ENCODE data around the gene TMEM271.

TMEM271 gene

DNA sequence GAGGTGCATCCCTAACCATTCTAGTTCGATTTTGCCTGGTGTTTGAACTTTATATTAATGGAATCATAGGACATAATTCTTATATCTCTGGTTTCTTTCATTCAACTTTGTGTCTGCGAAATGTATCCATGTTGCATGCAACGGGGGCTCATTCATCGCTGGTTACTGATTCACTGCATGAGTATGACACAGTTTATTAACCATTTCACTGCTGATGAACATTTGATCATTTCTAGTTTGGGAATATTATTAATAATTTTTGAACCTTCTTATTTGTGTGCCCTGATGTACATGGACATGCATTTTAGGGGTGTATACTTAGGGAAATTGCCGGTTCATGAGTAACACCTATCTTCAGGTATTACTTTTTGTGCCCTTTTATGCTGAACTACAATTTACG lies 5.1 kb upstream of the TMEM271 start:
- DNase-seq (ENCODE audit: low spot score): no peak

DNA sequence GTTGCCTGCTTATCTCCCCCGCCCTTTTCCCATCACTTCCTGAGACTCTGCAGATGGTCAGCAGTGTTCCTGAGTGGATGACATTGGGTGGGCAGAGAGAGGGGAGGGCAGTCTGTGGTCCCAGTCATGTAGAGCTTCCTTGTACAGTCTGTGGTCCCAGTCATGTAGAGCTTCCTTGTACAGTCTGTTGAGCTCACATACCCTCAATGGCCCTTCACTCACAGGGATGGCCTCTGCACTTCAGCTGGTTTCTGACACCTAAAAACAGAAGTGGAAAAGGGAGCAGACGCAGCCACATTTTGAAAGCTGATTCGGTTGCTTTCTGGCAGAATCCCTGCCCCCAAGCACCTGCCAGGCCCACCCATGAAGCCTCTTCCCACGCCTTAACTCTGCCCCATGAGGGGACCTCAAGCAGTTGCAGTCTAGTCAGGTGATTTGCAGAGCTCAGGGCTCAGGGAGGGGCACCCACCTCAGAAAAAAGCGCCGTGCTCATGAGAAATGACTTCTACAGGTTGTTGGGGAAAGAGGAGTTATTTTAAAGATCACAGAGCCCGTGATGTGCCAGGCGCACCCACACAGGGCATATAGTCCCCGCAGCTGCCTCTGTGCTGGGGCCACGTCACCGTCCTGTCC lies 3.6 kb upstream of the TMEM271 start:
- no peak for DNase-seq (ENCODE audit: low spot score)

DNA sequence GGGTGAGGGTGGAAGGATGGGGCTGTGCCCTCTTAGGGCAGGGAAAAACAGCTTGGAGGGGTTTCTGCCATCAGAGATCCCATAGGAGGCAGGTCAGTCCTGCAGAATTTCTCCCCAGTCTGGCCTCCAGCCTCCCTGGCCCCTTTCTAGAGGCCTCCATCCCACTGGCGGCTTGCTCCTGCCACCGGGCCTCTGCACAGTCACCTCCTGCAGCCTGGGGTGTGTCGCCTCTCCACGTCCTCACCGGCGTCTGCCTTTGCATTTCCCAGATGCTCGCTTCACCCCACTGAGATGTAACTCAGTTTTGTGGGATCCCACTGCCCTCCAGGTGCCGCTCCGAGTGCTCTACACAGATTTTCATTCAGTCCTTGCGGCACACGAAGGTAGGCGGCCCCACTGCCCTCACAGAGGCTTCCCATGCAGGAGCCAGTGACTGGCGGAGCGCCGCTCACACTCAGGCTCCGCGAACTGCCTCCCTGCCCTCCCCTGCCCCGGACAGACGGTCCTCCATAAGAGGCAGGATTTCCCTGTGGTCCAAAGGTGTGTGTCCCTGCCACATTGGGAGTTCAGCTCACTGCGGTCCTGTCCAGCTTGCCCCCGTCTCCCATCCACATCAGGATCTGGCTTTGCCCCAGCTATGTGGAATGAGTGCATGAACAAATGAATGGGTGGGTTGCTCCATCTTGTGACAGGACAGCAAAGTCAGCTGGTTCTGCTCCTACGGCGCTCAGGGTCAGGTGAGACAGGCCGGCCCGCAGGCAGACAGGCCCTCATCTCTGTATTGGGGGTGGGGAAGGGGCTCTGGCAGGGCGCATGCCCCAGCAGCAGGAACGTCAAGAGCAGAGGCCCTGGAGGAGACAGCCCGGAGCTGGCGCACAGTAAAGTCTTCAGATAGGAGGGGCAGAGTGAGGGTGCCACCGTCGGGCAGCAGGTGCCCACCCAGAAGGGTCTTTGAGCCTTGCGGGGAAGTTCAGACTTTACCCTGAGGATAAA lies 2.7 kb upstream of the TMEM271 start:
- DNase-seq (ENCODE audit: low spot score): no peak

DNA sequence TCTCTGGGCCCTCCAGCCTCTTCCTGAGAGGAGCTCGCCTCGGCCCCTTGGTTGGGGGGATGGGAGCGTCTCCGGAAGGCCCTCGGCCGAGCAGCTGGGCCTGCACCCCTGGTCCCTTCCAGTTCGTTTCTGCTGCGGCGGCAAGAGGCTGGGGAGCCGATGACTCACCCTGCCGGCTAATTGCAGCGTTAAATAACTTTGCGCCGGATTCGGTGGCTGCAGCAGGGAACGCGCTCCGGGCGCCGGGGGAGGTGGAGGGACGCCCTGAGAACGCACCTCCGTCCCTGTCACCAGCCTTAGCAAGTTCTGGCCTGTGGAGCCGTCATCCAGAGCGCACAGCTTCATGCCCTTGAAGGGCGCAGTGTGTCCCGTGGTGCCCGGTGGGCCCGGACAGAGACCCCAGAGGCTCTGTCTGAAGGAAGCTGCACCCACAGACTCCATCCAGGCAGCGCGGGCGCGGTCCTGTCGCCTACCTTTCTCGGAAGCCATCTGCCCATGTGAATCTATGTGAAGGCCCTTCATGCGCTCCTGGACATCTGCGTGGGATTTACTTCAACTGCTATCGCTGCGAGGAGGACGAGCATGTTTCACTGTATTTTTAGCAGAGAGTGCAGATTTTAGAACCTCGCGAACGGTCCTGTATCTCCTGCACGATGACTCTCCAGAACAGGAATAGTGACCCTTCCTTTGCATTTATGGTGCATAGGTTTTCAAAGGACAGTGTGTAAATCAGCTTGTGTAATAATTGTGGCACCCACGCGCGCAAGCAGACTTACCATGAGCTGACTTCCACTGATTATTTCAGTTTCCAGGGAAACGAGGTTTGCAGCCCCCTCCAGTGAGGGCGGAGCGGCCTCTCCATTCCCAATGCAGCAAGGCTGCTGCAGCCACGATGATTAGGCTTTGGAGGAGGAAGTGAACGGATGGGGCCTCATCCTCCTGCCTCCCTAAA lies 1.7 kb upstream of the TMEM271 start:
- DNase-seq (ENCODE audit: low spot score): peak; percentile 44

DNA sequence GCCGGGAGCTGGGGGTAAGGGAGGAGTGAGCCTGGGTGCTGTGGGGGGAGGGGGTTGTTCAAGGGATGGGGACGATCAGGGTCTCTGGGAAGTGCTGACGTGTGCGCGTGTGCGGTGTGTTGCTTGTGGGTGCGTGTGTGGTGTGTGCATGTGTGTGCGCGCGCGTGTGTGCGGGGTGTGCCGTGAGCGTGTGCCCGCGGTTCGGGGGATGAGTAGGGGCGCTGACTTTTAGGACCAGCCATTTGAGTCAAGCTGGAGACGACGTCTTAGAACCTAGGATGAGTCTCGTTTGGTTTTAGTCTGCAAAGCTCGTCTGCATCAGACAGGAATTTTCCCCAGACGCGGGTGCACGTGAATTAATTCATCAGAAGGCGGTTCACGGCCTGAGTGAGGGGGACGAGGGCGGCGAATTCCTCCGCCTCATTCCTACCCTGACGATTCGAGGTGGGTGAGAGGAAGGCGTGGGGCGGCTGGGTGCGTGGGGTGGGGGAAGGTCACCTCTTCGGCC lies 950 bp upstream of the TMEM271 start:
- DNase-seq (ENCODE audit: low spot score): peak; percentile 56

DNA sequence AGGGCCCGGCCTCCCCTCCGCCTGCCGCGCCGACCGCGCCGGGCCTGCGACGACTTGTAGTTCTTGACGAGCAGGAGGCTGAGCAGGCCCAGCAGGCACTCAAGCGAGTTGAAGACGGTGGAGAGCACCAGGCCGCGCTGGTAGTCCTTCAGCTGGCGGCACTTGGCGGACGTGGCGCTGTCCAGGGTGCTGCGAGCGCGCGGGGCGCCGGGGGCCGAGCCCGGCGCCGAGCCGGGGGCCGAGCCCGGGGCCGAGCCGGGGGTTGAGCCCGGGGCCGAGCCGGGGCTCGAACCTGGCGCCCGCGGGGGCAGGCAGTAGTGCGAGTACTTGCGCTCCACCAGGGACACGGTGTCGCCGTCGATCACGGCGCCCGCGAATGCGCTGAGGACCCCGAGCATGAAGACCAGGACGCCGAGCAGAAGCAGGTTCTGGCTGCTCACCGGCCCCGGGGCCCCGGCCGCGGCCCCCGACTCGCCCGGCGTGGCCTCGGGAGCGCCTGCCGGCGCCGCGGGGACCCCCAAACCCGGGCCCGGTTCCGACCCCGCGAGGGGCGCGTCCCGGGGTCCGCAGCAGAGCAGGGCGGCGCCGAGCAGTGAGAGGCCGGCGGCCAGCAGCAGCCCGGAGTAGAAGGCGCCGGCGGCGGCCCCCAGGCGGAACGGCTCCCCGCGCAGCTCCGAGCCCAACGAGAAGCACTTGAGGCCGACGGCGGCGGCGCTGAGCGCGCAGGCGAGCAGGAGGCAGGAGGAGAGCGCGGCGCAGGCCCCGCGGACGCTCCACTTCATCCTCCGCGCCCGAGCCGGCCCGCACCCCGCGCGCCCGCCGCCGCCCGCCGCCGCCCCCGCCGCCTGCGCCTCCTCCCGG lies 584 bp downstream of the TMEM271 start:
- no peak for DNase-seq (ENCODE audit: low spot score)

DNA sequence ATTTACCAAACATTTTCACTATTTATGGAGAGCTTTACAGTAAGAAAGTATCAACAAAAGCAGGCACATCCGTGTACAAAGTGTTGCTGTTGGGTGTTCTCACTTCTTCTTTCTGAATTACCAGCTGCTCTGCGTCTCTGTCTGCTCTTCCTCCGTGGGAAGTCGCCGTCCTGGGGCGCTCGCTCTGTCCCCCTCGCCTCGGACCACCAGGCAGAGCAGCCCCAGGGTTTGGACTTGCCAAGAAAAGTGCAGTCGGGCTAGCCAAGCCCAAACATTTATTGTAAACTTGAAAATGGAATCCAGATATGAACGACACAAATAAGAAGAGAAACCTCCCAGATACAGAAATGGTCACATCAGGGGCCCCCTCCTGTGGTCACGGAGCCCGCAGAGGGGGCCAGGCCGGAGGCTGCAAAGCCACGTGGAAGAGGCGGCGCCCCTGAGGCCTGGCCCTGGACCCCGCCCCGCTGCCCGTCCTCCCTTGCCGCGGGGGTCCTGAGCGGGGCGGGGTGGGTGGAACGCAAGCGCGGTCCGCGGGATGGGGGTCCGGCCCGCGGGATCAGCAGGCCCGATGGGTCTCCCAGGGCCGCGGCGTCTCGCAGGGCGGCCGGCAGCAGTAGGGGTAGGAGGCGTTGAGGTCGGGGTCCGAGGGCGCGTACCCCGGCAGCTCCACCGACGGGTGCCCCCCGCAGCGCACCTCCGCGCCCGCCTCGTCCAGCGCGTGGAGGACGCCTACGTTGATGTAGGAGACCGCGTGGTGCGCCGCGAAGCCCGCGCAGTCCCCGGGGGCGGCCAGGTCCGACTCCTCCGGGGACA lies 1.5 kb downstream of the TMEM271 start:
- no peak for DNase-seq (ENCODE audit: low spot score)

DNA sequence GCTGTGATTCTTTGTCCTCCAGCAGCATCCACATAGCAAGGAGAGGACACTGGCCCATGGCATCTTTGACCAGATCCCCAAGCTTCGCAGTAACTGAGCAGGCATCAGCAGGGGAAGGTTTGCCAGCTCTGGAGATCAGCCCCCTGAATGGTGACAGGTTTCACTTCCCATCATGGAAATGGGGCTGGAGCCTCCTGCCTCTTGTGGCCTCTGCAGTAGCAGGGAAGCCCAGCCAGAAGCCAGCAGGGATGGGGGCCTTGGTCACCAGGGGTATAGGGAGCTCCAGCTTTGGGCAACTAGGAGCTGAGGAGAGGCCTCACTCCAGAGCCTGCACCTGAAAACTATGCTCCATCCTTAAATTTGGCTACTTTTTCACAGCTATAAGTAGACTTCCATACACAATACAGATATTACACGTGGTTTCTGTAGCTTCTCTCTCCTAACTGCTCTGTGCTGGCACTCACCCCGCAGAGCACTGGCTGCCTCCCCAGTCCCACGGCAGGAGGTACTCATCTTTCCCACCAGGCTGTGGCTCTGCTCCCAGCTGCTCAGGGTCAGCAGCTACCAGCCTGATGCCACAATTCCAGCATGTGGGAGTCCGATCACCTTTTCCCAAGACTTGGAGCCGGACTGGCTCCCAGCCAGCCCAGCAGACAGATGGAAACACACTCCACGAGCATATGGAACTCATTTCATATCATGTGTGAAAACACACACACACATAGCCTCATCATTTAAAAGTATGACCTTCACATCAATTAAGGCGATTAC lies 2.8 kb downstream of the TMEM271 start:
- DNase-seq (ENCODE audit: low spot score): no peak

DNA sequence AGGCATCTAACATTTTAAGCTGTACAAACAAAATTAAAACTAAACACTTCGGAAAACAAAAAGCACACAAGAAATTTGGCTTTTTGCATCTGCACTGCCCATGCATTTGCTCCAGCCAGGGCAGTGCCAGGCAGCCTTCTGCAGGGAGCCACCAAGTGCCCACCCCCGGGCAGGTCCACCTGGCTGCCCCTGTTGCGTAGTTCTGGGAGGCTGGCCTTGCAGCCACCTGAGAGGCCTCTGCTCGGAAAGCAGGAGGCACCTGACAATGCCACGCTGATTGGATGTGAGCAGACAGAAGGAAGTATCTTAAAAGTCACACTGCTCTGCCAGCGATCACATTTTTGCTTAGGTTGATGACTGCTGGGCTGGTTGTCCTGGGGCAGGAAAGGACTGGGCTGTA lies 3.5 kb downstream of the TMEM271 start:
- no peak for DNase-seq (ENCODE audit: low spot score)

DNA sequence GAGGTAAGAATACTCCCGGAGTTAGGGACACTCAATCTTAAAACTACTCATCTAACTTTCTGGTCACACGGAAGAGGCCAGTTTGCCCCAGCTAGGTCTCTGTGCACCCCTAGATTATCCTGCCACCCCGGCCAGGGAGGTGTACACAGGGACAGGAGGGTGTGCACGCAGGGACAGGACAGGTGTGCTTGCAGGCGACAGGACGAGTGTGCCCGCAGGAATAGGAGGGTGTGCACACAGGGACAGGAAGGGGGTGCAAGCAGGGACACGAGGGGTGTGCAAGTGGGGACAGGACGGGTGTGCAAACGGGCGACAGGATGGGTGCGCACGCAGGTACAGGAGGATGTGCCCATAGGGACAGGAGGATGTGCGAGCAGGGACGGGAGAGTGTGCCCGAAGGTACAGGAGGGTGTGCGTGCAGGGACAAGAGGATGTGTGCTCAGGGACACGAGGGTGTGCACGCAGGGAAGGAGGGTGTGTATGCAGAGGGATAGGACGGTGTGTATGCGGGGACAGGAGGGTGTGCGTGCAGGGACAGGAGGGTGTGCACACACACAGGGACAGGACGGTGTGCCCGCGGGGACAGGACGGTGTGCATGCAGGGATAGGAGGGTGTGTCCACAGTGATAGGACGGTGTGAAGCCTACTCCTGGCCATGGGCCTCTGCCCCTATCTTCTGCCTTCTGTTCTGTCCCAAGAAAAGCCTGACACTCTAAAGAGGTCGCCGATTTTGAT lies 4.1 kb downstream of the TMEM271 start:
- DNase-seq (ENCODE audit: low spot score): no peak

DNA sequence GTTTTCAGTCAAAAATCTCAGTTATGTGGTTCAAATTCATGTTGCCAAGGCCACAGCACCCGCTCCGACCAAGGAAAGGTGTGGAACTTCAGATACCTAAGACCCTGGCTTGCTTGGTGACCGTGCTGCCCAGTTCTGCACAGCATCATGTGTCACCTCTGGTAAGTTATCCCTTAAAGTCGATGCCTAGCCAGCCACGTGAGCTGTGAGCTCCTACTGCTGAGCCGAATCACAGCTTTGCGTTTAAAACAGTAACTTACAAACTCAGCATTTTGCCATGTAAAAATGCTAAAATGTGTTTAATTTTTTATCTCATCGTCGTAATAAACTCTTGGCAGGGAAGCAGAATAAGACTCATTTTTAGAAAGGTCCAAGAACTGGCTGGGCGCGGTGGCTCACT lies 5.3 kb downstream of the TMEM271 start:
- DNase-seq (ENCODE audit: low spot score): no peak

DNA sequence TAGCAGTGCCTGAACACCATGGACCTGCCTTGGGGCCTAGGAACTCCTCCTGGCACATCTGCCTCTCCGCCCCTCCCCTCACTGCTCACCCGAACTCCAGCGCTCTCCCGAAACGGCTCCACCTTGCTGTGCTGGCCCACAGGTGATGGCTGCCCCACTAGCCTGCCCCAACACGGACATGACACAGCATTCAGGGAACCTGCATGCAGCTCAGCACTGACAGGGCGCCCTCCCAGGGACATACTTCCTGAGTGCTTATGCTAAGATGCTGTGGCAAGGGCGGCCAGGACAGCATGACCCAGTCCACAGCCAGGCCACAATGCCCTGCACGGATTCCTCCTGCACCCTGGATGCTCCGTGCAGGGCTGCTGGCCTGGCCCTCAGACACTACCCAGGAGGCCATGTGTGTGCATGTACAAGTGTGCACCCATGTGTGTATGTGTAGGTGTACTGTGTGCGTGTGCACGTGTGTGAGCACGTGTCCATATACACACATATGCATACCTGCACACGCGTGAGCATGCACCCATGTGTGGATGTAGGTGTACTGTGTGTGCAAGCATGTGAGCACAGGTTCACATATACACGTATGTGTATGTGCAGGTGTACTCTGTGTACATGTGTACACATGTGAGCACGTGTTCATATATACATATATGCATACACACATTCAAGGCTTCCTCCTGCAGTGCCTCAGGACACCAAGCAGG lies 6.0 kb downstream of the TMEM271 start:
- DNase-seq (ENCODE audit: low spot score): no peak

DNA sequence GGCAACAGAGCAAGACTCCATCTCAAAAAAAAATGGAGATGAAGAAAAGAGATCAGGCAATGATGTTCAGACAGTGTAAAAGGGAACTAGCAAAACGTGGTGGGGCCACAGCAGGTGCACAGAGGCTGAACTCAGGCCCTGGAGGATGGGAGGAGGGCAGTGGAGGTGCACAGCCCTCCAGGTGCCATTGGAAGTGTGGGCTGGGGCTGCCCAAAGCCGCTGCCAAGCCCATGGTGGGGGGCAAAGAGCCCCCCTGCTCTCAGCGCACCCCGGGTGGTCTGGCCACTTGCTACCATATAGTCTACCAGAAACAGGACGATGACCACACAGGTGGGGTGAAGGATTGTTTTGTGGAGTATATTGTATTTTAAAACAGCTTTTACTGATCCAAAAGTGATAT lies 7.1 kb downstream of the TMEM271 start:
- no peak for DNase-seq (ENCODE audit: low spot score)

DNA sequence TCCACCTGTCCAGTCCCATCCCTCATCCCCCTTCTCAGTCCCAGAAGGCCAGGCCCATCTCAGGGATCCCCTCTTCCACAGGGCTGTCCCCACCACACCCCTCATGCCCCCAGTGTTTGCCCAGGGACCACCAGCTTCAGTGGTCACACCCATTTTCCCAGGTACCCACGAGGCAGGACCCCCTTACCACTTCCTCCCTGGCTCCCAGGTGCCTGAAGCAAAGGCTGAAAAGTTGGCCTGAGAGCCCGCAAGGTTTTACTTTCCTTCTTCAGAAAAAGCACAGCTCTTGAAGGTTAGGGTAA lies 7.8 kb downstream of the TMEM271 start:
- no peak for DNase-seq (ENCODE audit: low spot score)

DNA sequence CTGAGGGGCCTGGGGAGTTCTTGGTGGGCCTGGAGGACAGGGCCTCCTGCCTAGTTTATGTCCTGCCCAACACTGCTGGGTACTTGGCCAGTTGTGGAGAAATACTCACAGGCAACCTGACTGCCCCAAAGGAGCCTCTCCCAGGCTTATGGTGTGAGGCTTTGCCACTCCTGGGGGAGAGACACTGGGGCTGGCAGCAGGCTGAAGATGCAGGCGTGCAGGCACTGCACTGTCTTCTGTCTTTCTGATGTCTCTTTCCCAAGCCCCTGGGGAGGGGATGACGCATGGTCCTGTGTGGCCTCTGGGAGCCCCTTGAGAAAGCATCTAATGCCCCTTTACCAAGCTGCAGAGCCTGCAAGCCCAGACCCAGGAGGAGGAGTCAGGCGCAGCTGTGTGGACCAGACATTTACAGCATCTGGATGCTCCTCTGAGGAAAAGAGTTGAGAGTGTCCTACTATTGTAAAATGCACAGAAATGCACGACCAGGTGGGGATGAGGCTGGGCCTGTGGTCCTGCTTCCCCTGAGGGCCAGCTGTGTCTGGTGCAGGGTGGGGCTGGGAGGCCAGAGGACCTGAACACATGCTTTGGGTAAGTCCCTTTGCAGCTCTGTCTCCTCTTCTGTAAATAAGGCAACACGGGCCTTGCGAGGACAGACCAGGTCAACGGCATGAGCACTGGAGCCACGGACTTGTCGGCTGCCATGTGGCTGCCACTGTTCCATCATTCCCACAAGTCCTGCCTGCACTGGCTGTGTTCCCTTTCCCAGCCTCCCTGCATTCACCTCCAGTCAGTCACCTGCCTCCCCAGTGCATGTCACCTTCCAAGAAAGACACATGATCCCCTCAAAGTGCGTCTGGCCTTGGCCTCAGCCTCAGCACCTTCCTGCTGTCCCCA lies 8.4 kb downstream of the TMEM271 start:
- DNase-seq (ENCODE audit: low spot score): peak; percentile 39

DNA sequence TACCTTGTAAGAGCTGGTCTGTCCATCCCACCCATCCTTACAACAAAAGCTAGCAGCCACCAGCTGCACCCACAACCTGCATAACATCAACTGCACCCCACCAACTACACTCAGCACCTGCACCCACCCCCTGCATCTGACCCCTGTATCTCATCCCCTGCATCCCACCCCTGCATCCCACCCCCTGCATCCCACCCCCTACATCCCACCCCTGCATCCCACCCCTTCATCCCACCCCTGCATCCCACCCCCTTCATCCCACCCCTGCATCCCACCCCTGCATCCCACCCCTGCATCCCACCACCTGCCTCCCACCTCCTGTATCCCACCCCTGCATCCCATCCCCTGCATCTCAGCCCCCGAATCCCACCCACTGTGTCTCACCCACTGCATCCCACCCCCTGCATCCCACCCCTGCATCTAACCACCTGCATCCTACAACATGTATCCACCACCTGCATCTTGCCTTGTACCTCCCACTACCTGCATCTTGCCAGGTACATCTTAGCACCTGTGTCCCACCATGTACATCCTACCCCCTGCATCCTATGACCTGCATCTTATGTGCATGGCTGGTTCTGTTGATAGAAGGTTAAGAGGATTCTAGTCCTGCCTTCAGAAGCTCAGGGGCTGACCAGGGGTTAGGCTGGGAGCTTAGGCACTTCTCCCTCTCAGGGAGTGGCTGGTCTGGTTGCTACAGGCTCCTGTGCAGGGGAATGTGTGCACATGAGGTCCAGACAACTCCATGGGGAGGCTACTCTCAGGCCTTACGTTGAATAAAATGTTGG lies 9.4 kb downstream of the TMEM271 start:
- no peak for DNase-seq (ENCODE audit: low spot score)

Data from SK-N-DZ (cell line).